ENCODE results near the gene SLX9.

Gene SLX9

GRCh38 chr21:44896561-44897286, 43.1 kb upstream of the SLX9 start:
- no peaks in the 10 kb centered on the region for H3K4me1 ChIP-seq (ENCODE audit: insufficient read depth, low read length)
- no peaks in the 10 kb centered on the region for H3K9me3 ChIP-seq (ENCODE audit: insufficient read depth, low read depth, low read length)
- no peaks in the 10 kb centered on the region for H3K36me3 ChIP-seq (ENCODE audit: insufficient read depth, low read depth, low read length)
- no peak overlapping the region for H3K4me3 ChIP-seq (ENCODE audit: low read length)
- no peak overlapping the region for H3K9ac ChIP-seq (ENCODE audit: low read depth, low read length)
- H3K27ac ChIP-seq (ENCODE audit: low read length), result no peak overlapping the region
- H3K27me3 ChIP-seq (ENCODE audit: insufficient read depth, low read length), result peaks cover 4% of the 10 kb centered on the region; the same call in 1 of the 2 replicates

- H3K4me3 ChIP-seq (ENCODE audit: low read length), result no peak overlapping the region
- H3K27me3 ChIP-seq (ENCODE audit: insufficient read depth, low read length), result peaks cover 4% of the 10 kb centered on the region; the same call in 1 of the 2 replicates
- H3K36me3 ChIP-seq (ENCODE audit: insufficient read depth, low read depth, low read length), result no peaks in the 10 kb centered on the region
- H3K9ac ChIP-seq (ENCODE audit: low read depth, low read length), result no peak overlapping the region
- H3K27ac ChIP-seq (ENCODE audit: low read length), result no peak overlapping the region
- no peaks in the 10 kb centered on the region for H3K4me1 ChIP-seq (ENCODE audit: insufficient read depth, low read length)
- H3K9me3 ChIP-seq (ENCODE audit: insufficient read depth, low read depth, low read length), result 0 out of 2 replicates have a peak, but pooled peaks cover 4% of the 10 kb centered on the region
Observed at GRCh38 chr21:44897326-44898010, 42.4 kb upstream of the SLX9 start.

- H3K4me1 ChIP-seq (ENCODE audit: insufficient read depth, low read length), result no peaks in the 10 kb centered on the region
- H3K9ac ChIP-seq (ENCODE audit: low read depth, low read length), result no peak overlapping the region
- 0 out of 2 replicates have a peak, but pooled peaks cover 5% of the 10 kb centered on the region for H3K9me3 ChIP-seq (ENCODE audit: insufficient read depth, low read depth, low read length)
- no peaks in the 10 kb centered on the region for H3K36me3 ChIP-seq (ENCODE audit: insufficient read depth, low read depth, low read length)
- peaks cover 4% of the 10 kb centered on the region; the same call in 1 of the 2 replicates for H3K27me3 ChIP-seq (ENCODE audit: insufficient read depth, low read length)
- H3K4me3 ChIP-seq (ENCODE audit: low read length), result no peak overlapping the region
- no peak overlapping the region for H3K27ac ChIP-seq (ENCODE audit: low read length)
Observed at GRCh38 chr21:44898011-44898488, 41.8 kb upstream of the SLX9 start.

GRCh38 chr21:44898851-44899767, 40.7 kb upstream of the SLX9 start:
- no peak overlapping the region for H3K4me3 ChIP-seq (ENCODE audit: low read length)
- no peaks in the 10 kb centered on the region for H3K36me3 ChIP-seq (ENCODE audit: insufficient read depth, low read depth, low read length)
- 0 out of 2 replicates have a peak, but pooled peaks cover 5% of the 10 kb centered on the region for H3K9me3 ChIP-seq (ENCODE audit: insufficient read depth, low read depth, low read length)
- no peaks in the 10 kb centered on the region for H3K27me3 ChIP-seq (ENCODE audit: insufficient read depth, low read length)
- H3K27ac ChIP-seq (ENCODE audit: low read length), result no peak overlapping the region
- H3K9ac ChIP-seq (ENCODE audit: low read depth, low read length), result no peak overlapping the region
- H3K4me1 ChIP-seq (ENCODE audit: insufficient read depth, low read length), result no peaks in the 10 kb centered on the region

GRCh38 chr21:44899768-44900558, 39.9 kb upstream of the SLX9 start:
- Histone ChIP-seq H3K9ac (ENCODE audit: low read depth, low read length) (no peak overlapping the region), H3K27ac (ENCODE audit: low read length) (no peak overlapping the region), H3K4me3 (ENCODE audit: low read length) (no peak overlapping the region), H3K27me3 (ENCODE audit: insufficient read depth, low read length) (no peaks in the 10 kb centered on the region), H3K9me3 (ENCODE audit: insufficient read depth, low read depth, low read length) (0 out of 2 replicates have a peak, but pooled peaks cover 5% of the 10 kb centered on the region), H3K36me3 (ENCODE audit: insufficient read depth, low read depth, low read length) (no peaks in the 10 kb centered on the region), H3K4me1 (ENCODE audit: insufficient read depth, low read length) (no peaks in the 10 kb centered on the region)

GRCh38 chr21:44900559-44901251, 39.1 kb upstream of the SLX9 start:
- no peaks in the 10 kb centered on the region for H3K27me3 ChIP-seq (ENCODE audit: insufficient read depth, low read length)
- 0 out of 2 replicates have a peak, but pooled peaks cover 5% of the 10 kb centered on the region for H3K9me3 ChIP-seq (ENCODE audit: insufficient read depth, low read depth, low read length)
- H3K4me3 ChIP-seq (ENCODE audit: low read length), result no peak overlapping the region
- no peaks in the 10 kb centered on the region for H3K4me1 ChIP-seq (ENCODE audit: insufficient read depth, low read length)
- no peak overlapping the region for H3K9ac ChIP-seq (ENCODE audit: low read depth, low read length)
- no peaks in the 10 kb centered on the region for H3K36me3 ChIP-seq (ENCODE audit: insufficient read depth, low read depth, low read length)
- H3K27ac ChIP-seq (ENCODE audit: low read length), result no peak overlapping the region

GRCh38 chr21:44901391-44902074, 38.3 kb upstream of the SLX9 start:
- no peaks in the 10 kb centered on the region for H3K36me3 ChIP-seq (ENCODE audit: insufficient read depth, low read depth, low read length)
- no peaks in the 10 kb centered on the region for H3K4me1 ChIP-seq (ENCODE audit: insufficient read depth, low read length)
- no peak overlapping the region for H3K4me3 ChIP-seq (ENCODE audit: low read length)
- H3K9ac ChIP-seq (ENCODE audit: low read depth, low read length), result no peak overlapping the region
- H3K27ac ChIP-seq (ENCODE audit: low read length), result no peak overlapping the region
- 0 out of 2 replicates have a peak, but pooled peaks cover 5% of the 10 kb centered on the region for H3K9me3 ChIP-seq (ENCODE audit: insufficient read depth, low read depth, low read length)
- H3K27me3 ChIP-seq (ENCODE audit: insufficient read depth, low read length), result no peaks in the 10 kb centered on the region

GRCh38 chr21:44902268-44903049, 37.4 kb upstream of the SLX9 start:
- Histone ChIP-seq H3K9ac (ENCODE audit: low read depth, low read length) (no peak overlapping the region), H3K36me3 (ENCODE audit: insufficient read depth, low read depth, low read length) (no peaks in the 10 kb centered on the region), H3K4me1 (ENCODE audit: insufficient read depth, low read length) (no peaks in the 10 kb centered on the region), H3K27me3 (ENCODE audit: insufficient read depth, low read length) (no peaks in the 10 kb centered on the region), H3K4me3 (ENCODE audit: low read length) (no peak overlapping the region), H3K9me3 (ENCODE audit: insufficient read depth, low read depth, low read length) (0 out of 2 replicates have a peak, but pooled peaks cover 5% of the 10 kb centered on the region), H3K27ac (ENCODE audit: low read length) (no peak overlapping the region)

GRCh38 chr21:44903050-44903685, 36.7 kb upstream of the SLX9 start:
- Histone ChIP-seq H3K4me1 (ENCODE audit: insufficient read depth, low read length) (no peaks in the 10 kb centered on the region), H3K4me3 (ENCODE audit: low read length) (no peak overlapping the region), H3K9me3 (ENCODE audit: insufficient read depth, low read depth, low read length) (0 out of 2 replicates have a peak, but pooled peaks cover 5% of the 10 kb centered on the region), H3K9ac (ENCODE audit: low read depth, low read length) (no peak overlapping the region), H3K36me3 (ENCODE audit: insufficient read depth, low read depth, low read length) (no peaks in the 10 kb centered on the region), H3K27me3 (ENCODE audit: insufficient read depth, low read length) (no peaks in the 10 kb centered on the region), H3K27ac (ENCODE audit: low read length) (no peak overlapping the region)

All from iPS-20b (cell line).